ENCODE measurements around the gene BDH1.
"Not testable (repeated sequence)": the region's sequence is repeated elsewhere in the genome, so short reads cannot be mapped to it uniquely, and the experiment has no call there.

The BDH1 gene

GRCh38 chr3:197577366-197578074 is 21.8 kb upstream of the BDH1 start:
- DNase-seq = no peak

DNA sequence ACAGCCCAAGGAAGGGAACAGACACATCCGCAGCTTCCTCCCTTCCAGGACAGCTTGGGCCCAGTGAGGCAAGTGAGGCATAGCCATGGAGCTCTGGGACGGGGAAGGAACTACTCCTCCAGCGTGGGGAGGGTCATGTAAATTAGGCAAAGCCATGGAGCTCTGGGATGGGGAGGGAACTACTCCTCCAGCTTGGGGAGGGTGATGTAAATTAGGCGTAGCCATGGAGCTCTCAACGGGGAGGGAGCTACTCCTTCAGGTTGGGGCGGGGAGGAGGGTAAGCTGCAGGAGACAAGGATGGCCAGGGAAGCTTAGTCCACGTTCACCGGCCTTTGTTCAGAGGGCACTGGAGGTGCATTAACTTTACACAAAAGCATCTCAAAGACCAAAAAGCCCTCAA is 21.1 kb upstream of the BDH1 start:
- no peak for DNase-seq

DNA sequence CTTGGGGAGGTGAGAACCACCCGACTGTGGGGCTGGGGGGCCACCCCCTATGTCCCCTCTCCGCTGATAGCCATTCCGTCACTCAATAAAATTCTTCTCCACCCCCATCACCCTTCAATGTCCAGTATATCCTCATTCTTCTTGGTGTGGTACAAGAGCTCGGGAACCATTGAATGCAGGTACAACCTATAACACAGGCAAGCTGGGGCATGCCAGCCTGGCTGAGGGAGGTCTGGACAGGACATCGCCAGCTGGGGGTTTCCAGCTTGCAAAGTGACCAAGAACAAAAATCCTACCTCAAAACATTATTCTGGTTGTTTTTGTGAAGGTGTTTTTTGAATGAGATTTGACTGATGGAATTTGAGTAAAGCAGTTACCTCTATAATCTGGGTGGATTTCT is 19.6 kb upstream of the BDH1 start:
- no peak for DNase-seq

DNA sequence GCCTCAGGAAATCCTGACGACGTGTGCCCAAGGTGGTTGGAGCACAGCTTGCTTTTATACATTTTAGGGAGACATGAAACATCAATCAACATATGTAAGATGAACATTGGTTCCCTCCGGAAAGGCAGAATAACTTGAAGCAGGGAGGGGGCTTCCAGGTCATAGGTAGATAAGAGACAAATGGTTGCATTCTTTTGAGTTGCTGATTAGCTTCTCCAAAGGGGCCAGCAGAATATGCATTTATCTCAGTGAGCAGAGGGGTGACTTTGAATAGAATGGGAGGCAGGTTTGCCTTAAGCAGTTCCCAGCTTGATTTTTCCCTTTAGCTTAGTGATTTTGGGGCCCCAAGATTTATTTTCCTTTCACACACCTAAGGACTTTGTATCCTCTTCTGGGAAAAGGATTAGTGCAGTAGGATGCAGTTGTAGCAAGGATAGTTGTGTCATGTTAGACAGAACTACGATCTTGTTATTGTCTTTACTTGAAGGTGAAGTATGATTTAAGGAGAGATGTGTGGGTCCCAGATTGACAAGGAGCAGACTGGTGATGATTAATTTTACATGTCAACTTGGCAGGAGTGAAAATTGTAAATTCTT is 18.7 kb upstream of the BDH1 start:
- DNase-seq = not testable (repeated sequence)

- no peak for DNase-seq
Measured at GRCh38 chr3:197573048-197573767, 17.4 kb upstream of the BDH1 start.

DNA sequence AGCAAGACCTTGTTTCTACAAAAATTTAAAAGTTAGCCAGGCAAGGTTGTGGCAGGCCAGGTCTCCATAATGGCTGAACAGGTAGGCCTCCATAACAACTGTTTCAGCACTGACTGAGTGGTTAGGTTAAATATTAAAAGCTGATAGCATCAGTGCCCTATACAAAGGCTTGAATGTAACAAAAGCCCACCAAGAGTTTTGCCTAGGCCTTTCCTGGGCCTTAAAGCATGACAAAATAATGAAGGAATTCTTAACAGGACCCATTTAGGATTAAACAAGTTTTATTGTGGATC is 16.1 kb upstream of the BDH1 start:
- DNase-seq = not testable (repeated sequence)

- DNase-seq = not testable (repeated sequence)
Measured at GRCh38 chr3:197571074-197571879, 15.5 kb upstream of the BDH1 start.

- not testable (repeated sequence) for DNase-seq
Measured at GRCh38 chr3:197569433-197569832, 13.7 kb upstream of the BDH1 start.

- no peak for DNase-seq
Measured at GRCh38 chr3:197567904-197568681, 12.3 kb upstream of the BDH1 start.

GRCh38 chr3:197566155-197566554 is 10.4 kb upstream of the BDH1 start:
- not testable (repeated sequence) for DNase-seq

- no peak for DNase-seq
Measured at GRCh38 chr3:197564097-197564843, 8.5 kb upstream of the BDH1 start.

- DNase-seq = no peak
Measured at GRCh38 chr3:197562398-197563251, 6.9 kb upstream of the BDH1 start.

DNA sequence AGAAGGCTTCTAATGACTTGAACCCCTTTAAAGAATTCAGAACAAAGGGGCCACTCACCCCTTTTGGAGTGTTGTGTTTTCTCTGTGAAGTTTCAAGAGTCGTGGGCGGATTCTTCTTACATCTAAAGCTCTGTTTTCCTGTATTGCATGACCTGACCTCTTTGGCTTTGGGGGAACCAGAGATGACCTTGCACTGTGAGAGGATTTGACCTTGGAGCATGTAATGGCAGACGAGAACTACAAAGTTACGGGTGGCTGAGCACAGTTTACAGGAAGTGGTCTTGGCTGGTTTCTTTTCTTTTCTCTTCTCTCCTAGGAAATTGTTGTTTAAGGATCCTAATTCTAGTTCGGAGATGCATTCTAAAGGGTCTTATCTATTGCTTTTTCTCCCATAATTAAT is 6.2 kb upstream of the BDH1 start:
- no peak for DNase-seq

- DNase-seq = no peak
Measured at GRCh38 chr3:197559651-197560050, 3.9 kb upstream of the BDH1 start.

DNA sequence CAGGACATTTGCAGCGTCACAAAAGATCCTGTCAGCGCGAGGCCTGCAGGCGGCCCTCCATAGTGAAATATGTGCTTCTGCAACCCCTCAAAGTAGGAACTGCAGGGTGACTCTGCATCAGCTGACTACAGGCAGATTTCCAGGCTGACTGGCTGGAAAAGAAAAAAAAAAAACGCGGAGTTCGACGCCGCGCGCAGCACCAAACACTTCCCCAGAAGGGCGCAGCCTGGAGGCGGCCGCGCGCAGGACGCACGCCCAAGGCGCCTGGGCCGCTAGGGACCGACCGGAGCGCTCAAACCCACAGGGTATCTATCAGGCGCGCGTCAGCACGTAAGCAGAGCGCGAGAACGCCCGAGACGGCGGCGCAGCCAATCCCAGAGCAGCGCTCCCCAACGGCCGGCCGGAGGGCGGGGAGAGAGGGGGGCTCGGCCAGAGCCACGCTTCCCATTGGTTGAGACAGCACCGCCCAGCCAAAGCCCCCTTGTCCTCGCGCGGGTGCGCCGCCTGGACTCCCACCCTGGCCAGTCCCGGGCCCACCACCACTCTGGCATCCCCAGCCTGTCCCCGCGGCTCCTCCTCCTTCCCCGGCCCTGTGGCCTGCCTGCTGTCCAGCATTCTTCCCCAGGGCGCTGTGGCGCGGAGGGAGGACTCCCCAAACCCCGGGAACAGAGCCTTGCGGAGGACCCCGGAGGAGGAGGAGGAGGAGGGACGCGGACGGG is 1.0 kb downstream of the BDH1 start:
- peak; percentile 81 to 85 (median 83) for DNase-seq

- no peak for DNase-seq
Measured at GRCh38 chr3:197554196-197554561, 1.6 kb downstream of the BDH1 start.

GRCh38 chr3:197552198-197552597 is 3.6 kb downstream of the BDH1 start:
- no peak for DNase-seq

- DNase-seq = no peak
Measured at GRCh38 chr3:197550489-197550888, 5.3 kb downstream of the BDH1 start.

- DNase-seq = no peak
Measured at GRCh38 chr3:197549261-197549885, 6.4 kb downstream of the BDH1 start.
